Neuronal stem cell (in vitro differentiated cells): ENCODE data around the gene CAP1.
"Not testable (repeated sequence)": the region's sequence is repeated elsewhere in the genome, so short reads cannot be mapped to it uniquely, and the experiment has no call there.

Experiments used
- DNase-seq: peaks from one replicate; pipeline ENCODE4 v3.0.0-alpha.2; 2013; ENCODE audit warnings: low spot score
- H2AFZ ChIP-seq: one replicate; pipeline ENCODE4 v1.6.1; 2013; ENCODE audit warnings: mild to moderate bottlenecking, low read length, inconsistent platforms
- H2AK5ac ChIP-seq: 2 replicates; pipeline ENCODE4 v1.6.1; 2013; ENCODE audit warnings: low read depth, mild to moderate bottlenecking, inconsistent platforms, low read length, moderate library complexity, mixed read lengths
- H2BK120ac ChIP-seq: 2 replicates; pipeline ENCODE4 v1.6.1; 2013; ENCODE audit warnings: low read depth, mild to moderate bottlenecking, inconsistent platforms, low read length, moderate library complexity, mixed read lengths
- H2BK12ac ChIP-seq: one replicate; pipeline ENCODE4 v1.6.1; 2013; ENCODE audit warnings: low read length, inconsistent platforms
- H2BK15ac ChIP-seq: 2 replicates; pipeline ENCODE4 v1.6.1; 2013; ENCODE audit warnings: mild to moderate bottlenecking, low read length, inconsistent platforms, mixed read lengths
- H2BK5ac ChIP-seq: one replicate; pipeline ENCODE4 v1.6.1; 2013; ENCODE audit warnings: inconsistent platforms, mild to moderate bottlenecking, low read length, moderate library complexity
- H3K14ac ChIP-seq: one replicate; pipeline ENCODE4 v1.6.1; 2013; ENCODE audit warnings: low read length, inconsistent platforms
- H3K18ac ChIP-seq: 2 replicates; pipeline ENCODE4 v1.6.1; 2013; ENCODE audit warnings: low read length, inconsistent platforms
- H3K23ac ChIP-seq: 2 replicates; pipeline ENCODE4 v1.6.1; 2013; ENCODE audit warnings: low read depth, mild to moderate bottlenecking, mixed read lengths, low read length, inconsistent platforms; ENCODE audit not compliant: poor library complexity
- H3K27ac ChIP-seq: replicated peaks from 3 replicates; pipeline ENCODE4 v1.5.1; 2013; ENCODE audit warnings: low read length, inconsistent platforms
- H3K27me3 ChIP-seq, 3 experiments: 2 replicates each; pipeline ENCODE4 v1.6.1; 2013; ENCODE audit warnings: low read length in 3 of 3, mild to moderate bottlenecking in 2 of 3, inconsistent platforms in 1 of 3, low read depth in 1 of 3, mixed read lengths in 1 of 3, moderate library complexity in 1 of 3; ENCODE audit not compliant: control insufficient read depth in 3 of 3, insufficient read depth in 3 of 3
- H3K36me3 ChIP-seq, 2 donors: replicated peaks in 1 of 2; 2 replicates each; pipeline ENCODE4 v1.6.1; 2013; ENCODE audit warnings: low read length in 2 of 2; ENCODE audit not compliant: control insufficient read depth in 2 of 2, insufficient read depth in 2 of 2
- H3K4ac ChIP-seq: 2 replicates; pipeline ENCODE4 v1.6.1; 2013; ENCODE audit warnings: inconsistent platforms, mild to moderate bottlenecking, low read length, moderate library complexity
- H3K4me1 ChIP-seq, 2 donors: 1 replicate in 1 of 2; 2 replicates in 1 of 2; pipeline ENCODE4 v1.6.1; 2013; ENCODE audit warnings: low read length in 2 of 2, low read depth in 1 of 2; ENCODE audit not compliant: control insufficient read depth in 2 of 2, insufficient read depth in 1 of 2
- H3K4me2 ChIP-seq: one replicate; pipeline ENCODE4 v1.6.1; 2013; ENCODE audit warnings: mild to moderate bottlenecking, low read length, inconsistent platforms; ENCODE audit not compliant: insufficient read depth, poor library complexity, severe bottlenecking
- H3K4me3 ChIP-seq, 2 donors: 2 replicates each; pipeline ENCODE4 v1.5.1; 2013; ENCODE audit warnings: low read length in 2 of 2, mild to moderate bottlenecking in 2 of 2, inconsistent platforms in 1 of 2, moderate library complexity in 1 of 2
- H3K79me1 ChIP-seq: one replicate; pipeline ENCODE4 v1.6.1; 2013; ENCODE audit warnings: low read depth, mild to moderate bottlenecking, inconsistent platforms, low read length, moderate library complexity
- H3K9ac ChIP-seq: one replicate; pipeline ENCODE4 v1.6.1; 2013; ENCODE audit warnings: mild to moderate bottlenecking, low read depth, low read length, inconsistent platforms; ENCODE audit not compliant: poor library complexity
- H3K9me3 ChIP-seq, 2 donors: replicated peaks in 1 of 2; 2 replicates each; pipeline versions ENCODE3 to v1.6.1; 2013; ENCODE audit warnings: low read length in 2 of 2, mild to moderate bottlenecking in 2 of 2, inconsistent platforms in 1 of 2, low read depth in 1 of 2, mixed read lengths in 1 of 2, moderate library complexity in 1 of 2; ENCODE audit not compliant: control insufficient read depth in 2 of 2, insufficient read depth in 1 of 2
- H4K8ac ChIP-seq: one replicate; pipeline ENCODE4 v1.6.1; 2013; ENCODE audit warnings: low read depth, mild to moderate bottlenecking, inconsistent platforms, low read length, moderate library complexity
- H4K91ac ChIP-seq: one replicate; pipeline ENCODE4 v1.6.1; 2013; ENCODE audit warnings: low read length, low read depth, mild to moderate bottlenecking, inconsistent platforms; ENCODE audit not compliant: poor library complexity
- WGBS, 2 donors: extraction: QIAGEN DNeasy Blood & Tissue Kit; methylation state at CpG; one replicate each; pipeline ENCODE4 v1.1.7; 2013; ENCODE audit warnings: missing lambda C conversion rate in 2 of 2, mixed read lengths in 1 of 2; ENCODE audit not compliant: insufficient read length in 2 of 2, insufficient replicate concordance in 1 of 2; ENCODE audit errors: extremely low coverage in 2 of 2; 5-methylcytosine and 5-hydroxymethylcytosine counted together

Gene CAP1

DNA sequence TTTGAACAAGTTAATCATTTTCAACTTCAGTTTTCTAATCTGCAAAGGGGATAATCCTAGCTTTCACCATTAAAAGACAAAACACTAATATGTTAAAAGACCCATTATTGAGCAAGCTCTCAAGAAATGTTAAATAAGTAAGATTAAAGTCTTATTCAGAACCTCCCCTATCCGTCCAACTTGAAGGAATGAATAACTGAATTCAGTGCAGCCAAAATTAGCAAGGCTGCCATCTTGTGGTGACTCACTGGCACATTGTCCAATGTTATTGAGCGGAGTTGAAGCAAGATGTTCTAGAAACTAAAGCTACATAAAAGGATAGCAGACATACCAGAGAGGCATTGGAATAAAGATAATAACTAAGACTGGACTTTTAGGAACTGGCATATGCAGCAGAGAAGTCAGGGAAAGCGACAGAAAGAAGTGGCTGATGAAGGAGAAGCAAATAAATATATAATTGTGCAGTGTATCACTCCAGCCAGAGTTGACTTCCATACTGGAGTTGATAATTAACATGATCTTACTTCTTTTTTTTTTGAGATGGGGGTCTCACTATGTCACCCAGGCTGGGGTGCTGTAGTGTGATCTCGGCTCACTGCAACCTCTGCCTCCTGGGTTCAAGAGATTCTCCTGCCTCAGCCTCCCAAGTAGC, 8.2 kb upstream of the CAP1 start:
- no peak overlapping the region for H2BK5ac ChIP-seq
- H3K27me3 ChIP-seq = no peaks in the 10 kb centered on the region
- H2AFZ ChIP-seq = peak overlapping the region; percentile 42
- H3K4me2 ChIP-seq = no peak overlapping the region
- no peaks in the 10 kb centered on the region for H3K79me1 ChIP-seq
- H2AK5ac ChIP-seq = no peak overlapping the region
- H2BK15ac ChIP-seq = no peak overlapping the region
- H3K4me1 ChIP-seq = no peaks in the 10 kb centered on the region
- no peak overlapping the region for H2BK12ac ChIP-seq
- no peaks in the 10 kb centered on the region for H3K36me3 ChIP-seq
- H4K91ac ChIP-seq = no peak overlapping the region
- H3K18ac ChIP-seq = no peak overlapping the region
- H4K8ac ChIP-seq = no peak overlapping the region
- no peak overlapping the region for H3K27ac ChIP-seq
- no peak overlapping the region for H3K4ac ChIP-seq
- no peak overlapping the region for H3K4me3 ChIP-seq
- peak; percentile 38 for DNase-seq
- H3K14ac ChIP-seq = no peak overlapping the region
- no peak overlapping the region for H3K9ac ChIP-seq
- no peak overlapping the region for H3K23ac ChIP-seq
- H2BK120ac ChIP-seq = no peak overlapping the region
- WGBS, 2 donors = no CpG with 5 or more reads among the region's 4 CpGs
- H3K9me3 ChIP-seq = no peaks in the 10 kb centered on the region

DNA sequence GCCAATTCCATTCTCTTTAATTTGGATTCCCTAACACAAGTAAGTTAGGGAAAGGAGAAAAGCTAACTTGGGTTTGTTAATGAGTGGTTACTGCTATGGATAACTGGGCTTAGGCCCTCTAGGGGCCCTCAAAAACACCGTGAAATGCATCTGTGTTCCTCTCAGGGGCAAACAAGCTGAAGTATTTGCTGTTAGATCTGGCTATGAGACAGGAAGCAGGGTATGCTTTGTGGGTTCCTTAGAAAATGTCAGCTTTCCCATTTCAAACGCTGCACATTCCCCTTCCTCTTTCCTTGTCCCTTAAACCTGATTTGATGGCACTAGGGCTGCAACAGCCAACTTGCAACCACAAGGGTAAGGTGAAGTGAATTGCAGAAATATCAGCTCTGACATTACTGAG, 5.7 kb upstream of the CAP1 start:
- peaks cover 0 to 7% of the 10 kb centered on the region in 2 donors for H3K4me1 ChIP-seq

DNA sequence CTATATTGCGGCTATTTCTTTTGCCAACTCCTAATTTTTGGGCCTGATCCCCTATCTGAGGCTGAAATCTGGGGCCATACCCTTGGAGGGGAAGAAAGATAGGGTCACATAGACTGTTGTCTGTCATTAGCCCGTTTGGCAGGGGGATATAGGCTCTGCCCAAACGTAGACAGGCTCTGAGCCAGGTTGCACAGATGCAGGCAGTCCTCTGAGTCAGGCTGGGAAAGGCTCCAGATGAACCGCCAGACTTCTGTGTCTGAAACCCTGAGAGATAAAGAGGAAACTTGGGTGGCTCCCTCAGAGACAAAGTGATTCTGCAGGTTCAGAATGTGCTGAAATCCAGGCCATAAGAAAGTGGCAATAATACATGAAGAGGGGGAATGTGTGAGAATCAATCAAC, 4.0 kb upstream of the CAP1 start:
- no peak overlapping the region for H3K23ac ChIP-seq
- peaks cover 4 to 10% of the 10 kb centered on the region in 2 donors for H3K4me1 ChIP-seq
- H4K8ac ChIP-seq = no peak overlapping the region
- H3K36me3 ChIP-seq = no peaks in the 10 kb centered on the region
- WGBS, 2 donors = no CpG with 5 or more reads among the region's 4 CpGs
- H4K91ac ChIP-seq = no peak overlapping the region
- H3K9me3 ChIP-seq = no peaks in the 10 kb centered on the region
- no peak for DNase-seq
- H2BK15ac ChIP-seq = no peak overlapping the region
- H3K18ac ChIP-seq = no peak overlapping the region
- H3K4me2 ChIP-seq = no peak overlapping the region
- H2BK12ac ChIP-seq = no peak overlapping the region
- no peak overlapping the region for H3K14ac ChIP-seq
- no peak overlapping the region for H3K9ac ChIP-seq
- no peak overlapping the region for H2AK5ac ChIP-seq
- no peak overlapping the region for H2BK120ac ChIP-seq
- no peaks in the 10 kb centered on the region for H3K27me3 ChIP-seq
- H3K27ac ChIP-seq = no peak overlapping the region
- H3K4me3 ChIP-seq = no peak overlapping the region
- no peak overlapping the region for H2BK5ac ChIP-seq
- no peak overlapping the region for H3K4ac ChIP-seq
- H2AFZ ChIP-seq = no peak overlapping the region
- H3K79me1 ChIP-seq = no peaks in the 10 kb centered on the region

More for the DNA sequence above, 5.7 kb upstream of the CAP1 start:
- H2BK5ac ChIP-seq = no peak overlapping the region
- no peak overlapping the region for H3K4ac ChIP-seq
- no peak overlapping the region for H2BK15ac ChIP-seq
- no peaks in the 10 kb centered on the region for H3K27me3 ChIP-seq
- no peak overlapping the region for H3K23ac ChIP-seq
- H2BK12ac ChIP-seq = no peak overlapping the region
- no peak overlapping the region for H2AK5ac ChIP-seq
- no peak overlapping the region for H3K9ac ChIP-seq
- no peak for DNase-seq
- no peaks in the 10 kb centered on the region for H3K79me1 ChIP-seq
- H3K9me3 ChIP-seq = no peaks in the 10 kb centered on the region
- H4K8ac ChIP-seq = no peak overlapping the region
- H3K18ac ChIP-seq = no peak overlapping the region
- no peak overlapping the region for H3K27ac ChIP-seq
- no peak overlapping the region for H3K4me3 ChIP-seq
- no peak overlapping the region for H3K4me2 ChIP-seq
- no peak overlapping the region for H3K14ac ChIP-seq
- H2BK120ac ChIP-seq = no peak overlapping the region
- WGBS, 2 donors = no CpG with 5 or more reads among the region's 2 CpGs
- H3K36me3 ChIP-seq = no peaks in the 10 kb centered on the region
- H2AFZ ChIP-seq = peak overlapping the region; percentile 77
- no peak overlapping the region for H4K91ac ChIP-seq

DNA sequence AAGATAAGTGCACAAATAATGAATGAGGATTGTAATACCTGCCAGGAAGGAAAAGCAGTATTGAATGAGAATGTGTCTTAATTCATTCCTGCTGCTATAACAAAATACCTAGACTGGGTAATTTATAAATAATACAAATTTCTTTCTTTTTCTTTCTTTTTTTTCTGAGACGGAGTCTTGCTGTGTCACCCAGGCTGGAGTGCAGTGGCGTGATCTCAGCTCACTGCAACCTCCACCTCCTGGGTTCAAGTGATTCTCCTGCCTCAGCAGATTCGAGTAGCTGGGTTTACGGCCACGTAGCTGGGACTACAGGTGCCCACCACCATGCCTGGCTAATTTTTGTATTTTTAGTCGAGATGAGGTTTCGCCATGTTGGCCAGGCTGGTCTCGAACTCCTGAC, 3.3 kb upstream of the CAP1 start:
- H2AK5ac ChIP-seq, H3K79me1 ChIP-seq, H3K27ac ChIP-seq, H2BK120ac ChIP-seq, H2BK5ac ChIP-seq, H2AFZ ChIP-seq, H2BK12ac ChIP-seq, H3K27me3 ChIP-seq, DNase-seq, H4K91ac ChIP-seq, H3K4ac ChIP-seq, H3K18ac ChIP-seq, H3K4me3 ChIP-seq, H3K4me2 ChIP-seq, H3K9me3 ChIP-seq, H3K23ac ChIP-seq, H3K9ac ChIP-seq, H2BK15ac ChIP-seq, H3K36me3 ChIP-seq, H4K8ac ChIP-seq, H3K14ac ChIP-seq: not testable (repeated sequence)
- peaks cover 4 to 13% of the 10 kb centered on the region in 2 donors for H3K4me1 ChIP-seq
- WGBS, 2 donors = no CpG with 5 or more reads among the region's 8 CpGs
